Tibial nerve (tissue), 3 donors: ENCODE measurements around the gene PLXNC1.

Experiments
- POLR2A ChIP-seq, 2 donors: fragments of 450-650 bp; IDR thresholded peaks; one replicate each; pipeline ENCODE4 v1.6.1; 2017; ENCODE audit warnings: antibody characterized with exemption in 2 of 2, mild to moderate bottlenecking in 2 of 2, moderate library complexity in 2 of 2
- TF ChIP-seq, protein P1 (sequence below), 5 experiments: fragments of 200-600 bp in 3 of 5; fragments of 450-650 bp in 2 of 5; sonication (generic) in 3 of 5; IDR thresholded peaks; one replicate each; pipeline ENCODE4 v1.5.1; 2016 to 2019; ENCODE audit warnings: antibody characterized with exemption in 5 of 5, mild to moderate bottlenecking in 3 of 5, moderate library complexity in 2 of 5

DNA sequence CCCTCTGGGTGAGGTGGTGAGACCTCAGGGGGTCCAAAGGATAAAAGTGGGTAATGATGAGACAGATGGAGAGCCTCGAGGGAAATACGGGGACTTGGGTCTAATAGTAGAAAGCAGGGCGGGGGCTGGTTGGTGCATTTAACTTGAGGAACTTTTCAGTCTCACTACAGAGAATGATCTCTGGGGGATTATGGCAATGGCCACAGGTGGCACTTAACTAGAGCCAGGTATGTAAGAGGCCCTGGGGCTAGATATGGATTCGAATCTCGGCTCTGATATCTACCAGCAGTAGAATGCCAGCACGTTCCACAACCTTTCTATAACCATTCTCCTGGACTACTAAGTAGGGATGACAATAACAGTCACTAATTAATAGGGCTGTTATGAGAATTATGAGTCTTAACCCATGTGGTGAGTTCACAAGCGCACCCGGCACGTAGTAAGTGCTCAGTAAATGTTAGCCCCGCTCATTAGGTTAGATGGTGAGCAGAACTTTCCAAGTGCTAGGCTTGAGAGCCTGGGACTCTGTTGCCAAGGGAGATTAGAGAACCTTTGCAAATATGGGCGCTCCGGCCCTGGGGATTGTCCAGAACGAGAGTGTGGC, 888 bp upstream of the PLXNC1 start:
- TF ChIP-seq, protein P1, sequence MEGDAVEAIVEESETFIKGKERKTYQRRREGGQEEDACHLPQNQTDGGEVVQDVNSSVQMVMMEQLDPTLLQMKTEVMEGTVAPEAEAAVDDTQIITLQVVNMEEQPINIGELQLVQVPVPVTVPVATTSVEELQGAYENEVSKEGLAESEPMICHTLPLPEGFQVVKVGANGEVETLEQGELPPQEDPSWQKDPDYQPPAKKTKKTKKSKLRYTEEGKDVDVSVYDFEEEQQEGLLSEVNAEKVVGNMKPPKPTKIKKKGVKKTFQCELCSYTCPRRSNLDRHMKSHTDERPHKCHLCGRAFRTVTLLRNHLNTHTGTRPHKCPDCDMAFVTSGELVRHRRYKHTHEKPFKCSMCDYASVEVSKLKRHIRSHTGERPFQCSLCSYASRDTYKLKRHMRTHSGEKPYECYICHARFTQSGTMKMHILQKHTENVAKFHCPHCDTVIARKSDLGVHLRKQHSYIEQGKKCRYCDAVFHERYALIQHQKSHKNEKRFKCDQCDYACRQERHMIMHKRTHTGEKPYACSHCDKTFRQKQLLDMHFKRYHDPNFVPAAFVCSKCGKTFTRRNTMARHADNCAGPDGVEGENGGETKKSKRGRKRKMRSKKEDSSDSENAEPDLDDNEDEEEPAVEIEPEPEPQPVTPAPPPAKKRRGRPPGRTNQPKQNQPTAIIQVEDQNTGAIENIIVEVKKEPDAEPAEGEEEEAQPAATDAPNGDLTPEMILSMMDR (IDR thresholded peaks at IDR 0.05): no peak
- TF ChIP-seq POLR2A (IDR thresholded peaks at IDR 0.05): no peak
